CD4-positive, alpha-beta T cell treated with Interleukin-12 subunit alpha and Interleukin-12 subunit beta, for 1 hour (primary cell): Measurements from ENCODE around the gene SORL1.
"Not testable (repeated sequence)": the region's sequence is repeated elsewhere in the genome, so short reads cannot be mapped to it uniquely, and the experiment has no call there.

ENCODE experiments used
- DNase-seq: peaks from one replicate; pipeline ENCODE4 v3.0.0-alpha.2; 2020

SORL1 gene

GRCh38 chr11:121567995-121568394, 115.9 kb downstream of the SORL1 start:
- DNase-seq, result no peak

GRCh38 chr11:121569332-121570299, 117.5 kb downstream of the SORL1 start:
- not testable (repeated sequence) for DNase-seq

- no peak for DNase-seq
These were observed 118.3 kb downstream of the SORL1 start for GRCh38 chr11:121570453-121570852.

- no peak for DNase-seq
These were observed 119.4 kb downstream of the SORL1 start for GRCh38 chr11:121571506-121571905.

GRCh38 chr11:121572571-121573059, 120.5 kb downstream of the SORL1 start:
- DNase-seq, result no peak

- no peak for DNase-seq
These were observed 122.7 kb downstream of the SORL1 start for GRCh38 chr11:121574801-121575200.

GRCh38 chr11:121575250-121575962, 123.3 kb downstream of the SORL1 start:
- peak; percentile 10 for DNase-seq

- DNase-seq, result no peak
These were observed 123.8 kb downstream of the SORL1 start for GRCh38 chr11:121575963-121576290.

- DNase-seq, result no peak
These were observed 124.4 kb downstream of the SORL1 start for GRCh38 chr11:121576531-121576930.

GRCh38 chr11:121577106-121577848, 125.2 kb downstream of the SORL1 start:
- DNase-seq, result no peak

- no peak for DNase-seq
These were observed 126.3 kb downstream of the SORL1 start for GRCh38 chr11:121578251-121578976.

- DNase-seq, result no peak
These were observed 128.0 kb downstream of the SORL1 start for GRCh38 chr11:121580154-121580553.

- no peak for DNase-seq
These were observed 129.5 kb downstream of the SORL1 start for GRCh38 chr11:121581607-121582006.

GRCh38 chr11:121582296-121582695, 130.2 kb downstream of the SORL1 start:
- DNase-seq, result no peak

- no peak for DNase-seq
These were observed 131.7 kb downstream of the SORL1 start for GRCh38 chr11:121583825-121584224.

- DNase-seq, result no peak
These were observed 134.6 kb downstream of the SORL1 start for GRCh38 chr11:121586750-121587149.

GRCh38 chr11:121587182-121587581, 135.1 kb downstream of the SORL1 start:
- DNase-seq, result no peak

- no peak for DNase-seq
These were observed 136.6 kb downstream of the SORL1 start for GRCh38 chr11:121588747-121589146.

- DNase-seq, result no peak
These were observed 137.9 kb downstream of the SORL1 start for GRCh38 chr11:121589946-121590537.

GRCh38 chr11:121590772-121591404, 138.8 kb downstream of the SORL1 start:
- DNase-seq, result no peak

- peak; percentile 83 for DNase-seq
These were observed 139.4 kb downstream of the SORL1 start for GRCh38 chr11:121591405-121592033.
